ENCODE measurements around the gene WNT1. TPM values are rescaled to one million over a fixed set of nuclear protein-coding genes. Genes with fewer than 3 reads are reported as not detected.

The WNT1 gene
- total RNA-seq, 4 donors from 2014 or later: not detected

- H3K36me3 ChIP-seq: no peaks in the 10 kb centered on the region
- TF ChIP-seq CTCF (IDR thresholded peaks at IDR 0.05): no peak
- no peak for TF ChIP-seq POLR2A (IDR thresholded peaks at IDR 0.05)
These were observed 49.9 kb downstream of the WNT1 start for GRCh38 chr12:49027846-49028555.

GRCh38 chr12:49028666-49029275 lies 50.6 kb downstream of the WNT1 start:
- no peak for DNase-seq
- Histone ChIP-seq H3K27ac (no peak overlapping the region), H3K27me3 (no peaks in the 10 kb centered on the region), H3K36me3 (no peaks in the 10 kb centered on the region), H3K9me3 (no peaks in the 10 kb centered on the region), H3K4me1 (no peaks in the 10 kb centered on the region), H3K4me3 (no peak overlapping the region)
- intact Hi-C loops (cut with DNase I; ENCODE audit: low total_unique reads): no loop called here
- TF ChIP-seq CTCF (IDR thresholded peaks at IDR 0.05) (no peak), POLR2A (IDR thresholded peaks at IDR 0.05) (no peak)

More at GRCh38 chr12:49027846-49028555, 49.9 kb downstream of the WNT1 start:
- H3K27me3 ChIP-seq: no peaks in the 10 kb centered on the region
- no peak overlapping the region for H3K4me3 ChIP-seq
- H3K27ac ChIP-seq: no peak overlapping the region
- H3K4me1 ChIP-seq: no peaks in the 10 kb centered on the region
- no peaks in the 10 kb centered on the region for H3K9me3 ChIP-seq
- intact Hi-C loops (cut with DNase I; ENCODE audit: low total_unique reads): no loop called here
- peak in 1 of 2 donors; percentile 27 for DNase-seq

- intact Hi-C loops (cut with DNase I; ENCODE audit: low total_unique reads): no loop called here
- peak in 1 of 2 donors; percentile 10 for DNase-seq
- Histone ChIP-seq H3K27me3 (no peaks in the 10 kb centered on the region), H3K4me1 (no peaks in the 10 kb centered on the region), H3K36me3 (no peaks in the 10 kb centered on the region), H3K4me3 (no peak overlapping the region), H3K27ac (no peak overlapping the region), H3K9me3 (no peaks in the 10 kb centered on the region)
- TF ChIP-seq POLR2A (IDR thresholded peaks at IDR 0.05): no peak
- TF ChIP-seq CTCF (IDR thresholded peaks at IDR 0.05): no peak
These were observed 52.0 kb downstream of the WNT1 start for GRCh38 chr12:49030119-49030518.

GRCh38 chr12:49030714-49031572 lies 52.8 kb downstream of the WNT1 start:
- H3K4me1 ChIP-seq: no peaks in the 10 kb centered on the region
- no peaks in the 10 kb centered on the region for H3K27me3 ChIP-seq
- no peak overlapping the region for H3K4me3 ChIP-seq
- H3K27ac ChIP-seq: no peak overlapping the region
- TF ChIP-seq CTCF (IDR thresholded peaks at IDR 0.05): no peak
- no peak for TF ChIP-seq POLR2A (IDR thresholded peaks at IDR 0.05)
- peak in 1 of 2 donors; percentile 15 for DNase-seq
- intact Hi-C loops (cut with DNase I; ENCODE audit: low total_unique reads): no loop called here
- H3K9me3 ChIP-seq: no peaks in the 10 kb centered on the region
- no peaks in the 10 kb centered on the region for H3K36me3 ChIP-seq
